GM12865 (cell line): ENCODE results near the gene HOXB9.

Experiments
- DNase-seq: peaks from one replicate; pipeline ENCODE4 v3.0.0; 2010; ENCODE audit warnings: low read depth
- H3K4me3 ChIP-seq: 2 replicates; pipeline ENCODE4 v1.5.1; 2011; ENCODE audit warnings: mild to moderate bottlenecking, low read depth, low read length, control low read depth
- CTCF ChIP-seq: IDR thresholded peaks from 2 replicates; pipeline ENCODE4 v1.5.1; 2011; ENCODE audit warnings: low read length, control low read depth, low read depth, inconsistent platforms; ENCODE audit not compliant: insufficient read depth; ENCODE audit errors: missing control alignments

Gene HOXB9

GRCh38 chr17:48571826-48572417 is 54.2 kb downstream of the HOXB9 start:
- no peak for TF ChIP-seq CTCF
- no peak overlapping the region for H3K4me3 ChIP-seq
- no peak for DNase-seq
